NCI-H146 treated with DMSO at 0.1 percent for 48 hours (cell line): Measurements from ENCODE around the gene ZNF652.
"Not testable (repeated sequence)": the region's sequence is repeated elsewhere in the genome, so short reads cannot be mapped to it uniquely, and the experiment has no call there.

ENCODE experiments used
- DNase-seq: peaks from one replicate; lab custom pipeline; 2025; ENCODE audit not compliant: unreplicated experiment; lab: John Stamatoyannopoulos, UW

ZNF652 gene

GRCh38 chr17:49316889-49317675, 45.0 kb downstream of the ZNF652 start:
- DNase-seq, result no peak

DNA sequence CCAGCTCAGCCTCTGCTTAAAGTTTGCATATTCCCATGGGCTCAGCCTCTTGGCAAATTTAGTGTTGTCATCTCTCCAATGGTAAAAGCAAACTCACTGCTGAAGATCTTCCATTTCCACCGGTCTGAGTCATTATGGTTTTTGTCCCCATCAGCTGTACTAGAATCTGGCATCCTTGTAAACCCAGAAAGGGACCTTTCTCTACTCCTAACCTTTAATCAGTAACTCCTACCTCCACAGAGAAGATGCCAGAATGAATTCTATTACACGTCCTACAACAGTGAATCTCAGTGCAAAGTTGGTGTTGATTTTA, 45.8 kb downstream of the ZNF652 start:
- DNase-seq, result no peak

- peak; percentile 50 for DNase-seq
Observed at GRCh38 chr17:49315551-49316257, 46.3 kb downstream of the ZNF652 start.

GRCh38 chr17:49312722-49313121, 49.3 kb downstream of the ZNF652 start:
- no peak for DNase-seq

- no peak for DNase-seq
Observed at GRCh38 chr17:49299996-49300395, 62.1 kb downstream of the ZNF652 start.

DNA sequence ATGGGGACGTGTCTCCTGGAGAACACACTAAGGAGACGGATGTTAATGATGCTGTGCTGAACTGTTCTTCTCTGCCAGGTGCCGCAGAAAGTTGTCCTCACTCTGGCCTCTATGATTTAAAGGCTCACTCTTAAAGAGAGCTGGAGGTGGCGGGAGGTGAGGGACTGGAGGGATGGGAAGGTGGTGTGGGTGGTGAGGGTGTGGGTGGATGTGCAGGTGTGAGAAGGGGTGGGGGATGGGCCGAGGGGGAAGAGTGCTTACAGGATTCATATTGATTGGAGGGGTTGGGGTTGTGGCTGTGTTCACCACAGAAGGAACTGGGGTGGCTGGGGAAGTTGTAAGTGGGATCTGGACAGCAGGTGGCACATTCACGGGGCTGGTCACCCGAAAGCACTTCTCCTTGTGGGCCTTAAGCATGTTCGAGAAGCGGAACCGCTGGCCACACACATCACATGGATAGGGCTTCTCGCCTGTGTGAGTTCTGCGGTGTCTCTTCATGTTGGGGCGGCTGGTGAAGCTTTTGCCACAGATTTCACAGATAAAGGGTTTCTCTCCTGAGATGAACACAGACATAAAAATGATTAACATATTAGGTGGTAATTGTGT, 63.6 kb downstream of the ZNF652 start:
- no peak for DNase-seq

DNA sequence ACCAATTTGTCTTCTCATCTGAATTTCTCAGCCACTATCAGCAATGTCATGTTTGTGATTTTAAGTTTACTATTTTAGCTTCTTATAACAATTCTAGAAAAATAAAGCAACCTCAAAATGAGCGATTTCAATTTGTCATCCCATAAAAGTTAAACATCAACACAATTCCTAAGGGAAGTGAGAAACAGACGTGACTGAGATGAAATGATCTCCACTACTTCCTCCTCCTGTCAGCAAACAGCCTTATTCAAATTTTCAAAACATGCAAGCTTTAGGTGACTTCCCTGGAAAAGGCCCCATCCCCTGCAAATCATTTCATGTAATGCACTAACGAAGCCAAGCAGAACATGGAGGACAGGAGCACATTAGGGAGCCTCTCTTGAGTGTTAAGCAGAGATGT, 64.9 kb downstream of the ZNF652 start:
- DNase-seq, result no peak

DNA sequence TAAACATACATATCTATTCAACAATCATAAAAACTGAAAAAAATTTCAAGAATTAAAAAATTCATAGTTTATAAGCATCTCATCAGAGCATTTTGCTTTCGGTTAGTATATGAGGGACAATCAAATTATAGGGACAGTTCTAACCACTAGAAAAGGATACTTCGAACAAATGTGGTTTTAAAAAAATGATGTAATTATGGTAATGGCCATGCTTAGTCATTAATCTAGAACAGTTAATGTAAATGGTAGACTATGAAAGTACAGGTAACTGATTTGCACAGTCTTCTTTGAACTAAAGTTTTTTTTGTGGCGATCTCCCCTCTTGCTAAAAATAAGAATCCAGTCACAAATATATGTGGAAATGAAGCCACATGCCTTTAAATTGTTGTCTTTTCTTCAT, 67.9 kb downstream of the ZNF652 start:
- no peak for DNase-seq

DNA sequence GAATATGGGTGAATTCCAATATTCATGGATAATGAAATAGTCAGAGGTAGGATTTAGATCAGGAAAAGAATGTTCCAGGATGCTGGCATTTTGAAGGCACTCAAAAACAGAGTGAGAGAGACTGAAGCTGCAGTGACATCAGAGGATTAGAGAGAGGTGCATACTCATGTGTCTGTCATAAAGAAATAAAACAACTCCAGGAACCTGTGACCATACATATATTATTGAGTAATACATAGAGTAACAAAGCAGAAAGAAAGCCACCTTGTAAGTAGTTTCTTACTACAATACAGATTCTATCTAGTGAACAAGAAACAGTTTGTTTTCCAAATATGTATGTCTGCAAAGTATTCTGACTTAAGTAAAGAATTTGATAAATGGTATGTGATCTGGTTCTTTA, 69.1 kb downstream of the ZNF652 start:
- DNase-seq, result no peak

DNA sequence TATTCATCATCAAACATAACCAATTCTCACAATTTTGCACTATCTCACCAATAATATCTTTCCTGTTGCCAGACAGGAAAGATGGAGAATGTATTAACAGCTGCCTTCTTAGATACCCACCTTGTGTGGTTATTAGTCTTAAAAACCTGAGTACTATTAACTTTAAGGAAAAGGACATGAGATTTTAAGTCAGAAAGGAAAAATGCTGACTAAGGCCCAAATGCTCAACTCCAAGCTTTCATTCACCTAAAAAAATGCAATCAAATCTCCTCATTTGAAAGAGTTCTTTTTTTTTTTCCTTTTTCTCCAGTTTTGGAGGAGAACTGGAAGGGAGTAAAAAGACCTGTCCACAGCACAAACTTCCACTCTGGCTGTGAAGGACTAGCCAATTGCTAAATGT, 70.1 kb downstream of the ZNF652 start:
- DNase-seq, result no peak

GRCh38 chr17:49290690-49291359, 71.2 kb downstream of the ZNF652 start:
- DNase-seq, result no peak

DNA sequence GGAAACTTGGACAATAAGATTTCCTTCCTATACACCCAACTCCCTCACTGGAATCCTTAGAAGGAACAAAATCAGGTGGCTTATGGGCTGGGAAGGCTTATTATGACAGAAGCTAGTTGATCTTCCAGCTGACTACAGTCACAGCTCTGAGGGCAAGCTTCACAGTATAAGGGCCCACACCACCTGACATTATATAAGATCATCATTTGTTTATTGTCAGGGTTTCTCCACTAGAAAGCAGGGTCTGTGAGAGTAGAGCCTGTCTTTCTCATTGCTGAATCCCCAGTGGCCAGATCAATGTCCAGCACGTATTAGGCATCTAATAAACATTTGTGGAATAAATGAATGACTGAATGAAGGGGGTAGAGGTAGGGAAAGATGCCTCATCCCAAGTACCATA, 73.7 kb downstream of the ZNF652 start:
- no peak for DNase-seq

- no peak for DNase-seq
Observed at GRCh38 chr17:49287481-49287880, 74.6 kb downstream of the ZNF652 start.

- DNase-seq, result not testable (repeated sequence)
Observed at GRCh38 chr17:49286261-49286973, 75.6 kb downstream of the ZNF652 start.

DNA sequence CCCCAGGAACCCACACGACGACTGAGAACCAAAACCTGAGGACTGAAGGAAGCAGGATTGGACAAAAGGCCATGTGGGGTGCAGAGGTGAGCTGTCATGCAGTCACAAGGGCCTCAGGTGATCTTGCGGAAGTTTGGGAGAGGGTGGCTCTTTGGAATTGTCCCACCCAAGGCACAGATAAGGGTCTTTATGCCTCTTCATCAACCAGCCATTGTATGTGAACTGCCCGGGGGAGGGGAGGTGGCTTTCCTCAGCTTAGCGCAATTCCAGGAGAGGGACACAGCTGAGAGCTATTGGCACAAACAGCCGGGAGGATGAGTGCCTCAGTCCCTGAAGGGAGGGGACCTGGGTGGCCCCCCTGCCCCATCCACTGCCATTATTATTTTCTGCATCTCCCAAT, 76.3 kb downstream of the ZNF652 start:
- no peak for DNase-seq

GRCh38 chr17:49280918-49281317, 81.1 kb downstream of the ZNF652 start:
- DNase-seq, result no peak

DNA sequence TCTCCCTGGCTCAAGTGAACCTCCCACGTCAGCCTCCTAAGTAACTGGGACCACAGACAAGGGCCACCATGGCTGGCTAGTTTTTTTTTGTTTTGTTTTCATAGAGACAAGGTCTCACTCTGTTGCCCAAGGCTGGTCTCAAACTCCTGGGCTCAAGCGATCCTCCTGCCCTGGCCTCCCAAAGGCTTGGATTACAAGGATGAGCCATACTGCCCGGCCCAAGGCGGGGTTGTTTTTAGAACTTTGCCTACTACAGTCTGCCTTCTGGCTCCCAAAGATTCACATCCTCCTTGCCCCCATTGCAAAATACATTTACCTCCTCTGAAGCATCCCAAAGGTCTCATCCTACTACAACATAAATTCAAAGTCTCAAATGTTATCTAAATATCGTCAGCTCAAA, 82.0 kb downstream of the ZNF652 start:
- DNase-seq, result no peak

- DNase-seq, result not testable (repeated sequence)
Observed at GRCh38 chr17:49279263-49280015, 82.6 kb downstream of the ZNF652 start.

GRCh38 chr17:49278076-49278475, 84.0 kb downstream of the ZNF652 start:
- no peak for DNase-seq

DNA sequence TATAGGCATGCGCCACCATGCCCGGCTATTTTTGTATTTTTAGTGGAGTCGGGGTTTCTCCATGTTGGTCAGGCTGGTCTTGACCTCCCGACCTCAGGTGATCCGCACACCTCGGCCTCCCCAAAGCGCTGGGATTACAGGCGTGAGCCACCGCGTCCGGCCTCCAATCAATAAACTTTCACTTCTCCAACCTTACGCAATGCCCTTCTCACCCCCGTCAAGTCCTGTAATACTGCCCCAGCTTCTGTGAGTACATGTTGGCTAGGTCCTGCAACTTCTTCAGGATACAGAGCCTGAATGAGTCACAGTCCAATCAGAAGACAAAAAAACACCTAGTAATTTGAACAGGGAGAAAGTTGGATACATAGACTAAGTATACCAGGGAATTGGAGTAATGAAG, 84.4 kb downstream of the ZNF652 start:
- no peak for DNase-seq
